Kidney tubule cell (primary cell): ENCODE results near the gene NOX5.

Source experiments
- DNase-seq: peaks from one replicate; pipeline ENCODE4 v3.0.0-alpha.2; 2018; ENCODE audit warnings: low spot score

NOX5 gene

GRCh38 chr15:68990992-68991500 is 23.4 kb upstream of the NOX5 start:
- DNase-seq = no peak

- DNase-seq = no peak
These were observed 22.8 kb upstream of the NOX5 start for GRCh38 chr15:68991723-68992122.

- no peak for DNase-seq
These were observed 21.8 kb upstream of the NOX5 start for GRCh38 chr15:68992696-68993095.

GRCh38 chr15:68993276-68993675 is 21.2 kb upstream of the NOX5 start:
- DNase-seq = no peak

GRCh38 chr15:68994149-68994548 is 20.3 kb upstream of the NOX5 start:
- DNase-seq = peak; percentile 70

- DNase-seq = no peak
These were observed 19.3 kb upstream of the NOX5 start for GRCh38 chr15:68994981-68995761.

GRCh38 chr15:68997050-68997449 is 17.4 kb upstream of the NOX5 start:
- no peak for DNase-seq

GRCh38 chr15:68997930-68998777 is 16.3 kb upstream of the NOX5 start:
- no peak for DNase-seq

GRCh38 chr15:68999091-68999490 is 15.4 kb upstream of the NOX5 start:
- no peak for DNase-seq

GRCh38 chr15:69000091-69000490 is 14.4 kb upstream of the NOX5 start:
- no peak for DNase-seq

GRCh38 chr15:69000725-69001503 is 13.6 kb upstream of the NOX5 start:
- no peak for DNase-seq

- DNase-seq = no peak
These were observed 11.7 kb upstream of the NOX5 start for GRCh38 chr15:69002783-69003182.

- no peak for DNase-seq
These were observed 10.5 kb upstream of the NOX5 start for GRCh38 chr15:69004011-69004410.

GRCh38 chr15:69008056-69008455 is 6.4 kb upstream of the NOX5 start:
- no peak for DNase-seq

GRCh38 chr15:69009341-69009740 is 5.2 kb upstream of the NOX5 start:
- DNase-seq = no peak

- no peak for DNase-seq
These were observed 2.9 kb upstream of the NOX5 start for GRCh38 chr15:69011641-69012040.

GRCh38 chr15:69012761-69013364 is 1.6 kb upstream of the NOX5 start:
- no peak for DNase-seq

- DNase-seq = no peak
These were observed 629 bp upstream of the NOX5 start for GRCh38 chr15:69013726-69014406.

GRCh38 chr15:69015591-69015990 is 1.1 kb downstream of the NOX5 start:
- DNase-seq = no peak

- DNase-seq = no peak
These were observed 1.6 kb downstream of the NOX5 start for GRCh38 chr15:69016021-69016595.

- no peak for DNase-seq
These were observed 3.5 kb downstream of the NOX5 start for GRCh38 chr15:69017978-69018377.
